Panc1 (cell line): ENCODE data around the gene SYCP1.

Experiments used
- POLR2AphosphoS5 ChIP-seq: IDR thresholded peaks from 2 replicates; pipeline ENCODE4 v1.6.1; 2012; ENCODE audit warnings: mild to moderate bottlenecking, low read depth, low read length, moderate library complexity
- REST ChIP-seq, 2 experiments: IDR thresholded peaks; 2 replicates each; pipeline ENCODE4 v1.6.1; 2011 to 2012; ENCODE audit warnings: low read depth in 2 of 2, control low read depth in 1 of 2, low read length in 1 of 2, mild to moderate bottlenecking in 1 of 2, moderate library complexity in 1 of 2; ENCODE audit not compliant: insufficient read depth in 1 of 2

DNA sequence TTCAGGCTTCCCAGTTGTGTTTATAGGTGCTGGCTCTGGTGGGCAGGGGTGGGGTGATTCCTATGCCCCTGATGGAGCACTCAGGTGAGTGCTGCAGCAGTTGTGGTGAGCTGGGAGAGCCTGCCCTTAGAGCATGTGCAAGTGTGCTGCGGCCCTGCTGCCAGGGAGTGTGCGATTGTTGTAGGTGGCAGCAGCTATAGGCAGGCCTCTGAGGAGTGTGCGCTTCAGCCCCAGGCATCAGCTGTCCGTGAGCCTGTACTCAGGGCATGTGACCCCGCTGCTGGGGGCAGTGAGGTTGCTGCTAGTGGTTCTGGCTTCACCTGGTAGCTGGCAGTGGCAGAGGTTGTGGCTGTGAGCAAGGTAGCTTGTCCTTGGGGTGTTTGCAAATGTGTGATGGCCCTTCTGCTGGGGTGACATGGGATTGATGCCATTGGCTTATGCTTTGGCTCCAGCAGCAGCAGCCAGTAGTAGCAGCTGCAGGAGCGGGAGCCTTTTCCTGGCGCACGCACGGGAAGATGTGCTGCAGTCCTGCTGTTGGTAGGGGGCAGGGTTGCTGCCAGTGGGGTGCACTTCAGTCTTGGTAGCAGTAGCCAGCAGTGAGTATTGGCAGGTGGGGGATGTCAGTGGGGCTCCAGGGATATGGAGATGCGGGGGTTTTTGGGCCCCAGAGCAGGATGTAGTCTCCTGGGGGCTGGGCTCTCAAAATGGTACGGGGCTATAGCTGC is 37.7 kb downstream of the SYCP1 start:
- no peak for TF ChIP-seq REST (IDR thresholded peaks at IDR 0.05; ENCODE audit: insufficient read depth in 1 of 2, low read depth in 2 of 2, low read length in 1 of 2)
- TF ChIP-seq POLR2AphosphoS5 = no peak
